ELF-1 (cell line): Measurements from ENCODE around the gene REM1.
"Not testable (repeated sequence)": the region's sequence is repeated elsewhere in the genome, so short reads cannot be mapped to it uniquely, and the experiment has no call there.

Experiments used
- DNase-seq: peaks from one replicate; pipeline ENCODE4 v3.0.0-alpha.2; 2016; ENCODE audit warnings: low read depth, low spot score

The REM1 gene

GRCh38 chr20:31485450-31486339 is 10.6 kb downstream of the REM1 start:
- DNase-seq: no peak

GRCh38 chr20:31488115-31488514 is 13.0 kb downstream of the REM1 start:
- no peak for DNase-seq

GRCh38 chr20:31489152-31489551 is 14.1 kb downstream of the REM1 start:
- no peak for DNase-seq

GRCh38 chr20:31490752-31491151 is 15.7 kb downstream of the REM1 start:
- no peak for DNase-seq

GRCh38 chr20:31494131-31494530 is 19.0 kb downstream of the REM1 start:
- DNase-seq: peak; percentile 76

GRCh38 chr20:31496761-31497295 is 21.7 kb downstream of the REM1 start:
- DNase-seq: peak; percentile 44

- DNase-seq: peak; percentile 87
These were observed 22.9 kb downstream of the REM1 start for GRCh38 chr20:31497838-31498540.

GRCh38 chr20:31500527-31500926 is 25.4 kb downstream of the REM1 start:
- no peak for DNase-seq

- DNase-seq: peak; percentile 94
These were observed 28.0 kb downstream of the REM1 start for GRCh38 chr20:31502884-31503673.

GRCh38 chr20:31505903-31506302 is 30.8 kb downstream of the REM1 start:
- DNase-seq: no peak

- DNase-seq: no peak
These were observed 33.6 kb downstream of the REM1 start for GRCh38 chr20:31508517-31509244.

GRCh38 chr20:31514154-31515071 is 39.3 kb downstream of the REM1 start, which contains the start of gene HM13:
Gene HM13, plus strand, starts transcription at chr20:31514442. Its CDS starts 110 bp downstream, at chr20:31514552.
- peak; percentile 97 for DNase-seq

- DNase-seq: no peak
These were observed 40.1 kb downstream of the REM1 start for GRCh38 chr20:31515072-31515774.

GRCh38 chr20:31515775-31516107 is 40.7 kb downstream of the REM1 start:
- DNase-seq: no peak

GRCh38 chr20:31516166-31516565 is 41.1 kb downstream of the REM1 start:
- no peak for DNase-seq

GRCh38 chr20:31516651-31517050 is 41.6 kb downstream of the REM1 start:
- no peak for DNase-seq

- DNase-seq: peak; percentile 66
These were observed 42.3 kb downstream of the REM1 start for GRCh38 chr20:31517373-31517772.

- DNase-seq: not testable (repeated sequence)
These were observed 46.2 kb downstream of the REM1 start for GRCh38 chr20:31521267-31521666.

- DNase-seq: no peak
These were observed 47.6 kb downstream of the REM1 start for GRCh38 chr20:31522731-31523130.
